Posterior cingulate gyrus (tissue), 11 donors: Measurements from ENCODE around the gene NT5C1B.

ENCODE experiments used
- DNase-seq, 10 donors: peaks; one replicate each; pipeline versions ENCODE4 v3.0.0 to v3.0.0-alpha.2; 2020 to 2021; ENCODE audit warnings: mixed read lengths in 3 of 10
- intact Hi-C: fragments of 100-400 bp; cut with DNase I; formaldehyde crosslinking; loops from one replicate; pipeline ENCODE4 v1.15.1; 2023

NT5C1B gene

DNA sequence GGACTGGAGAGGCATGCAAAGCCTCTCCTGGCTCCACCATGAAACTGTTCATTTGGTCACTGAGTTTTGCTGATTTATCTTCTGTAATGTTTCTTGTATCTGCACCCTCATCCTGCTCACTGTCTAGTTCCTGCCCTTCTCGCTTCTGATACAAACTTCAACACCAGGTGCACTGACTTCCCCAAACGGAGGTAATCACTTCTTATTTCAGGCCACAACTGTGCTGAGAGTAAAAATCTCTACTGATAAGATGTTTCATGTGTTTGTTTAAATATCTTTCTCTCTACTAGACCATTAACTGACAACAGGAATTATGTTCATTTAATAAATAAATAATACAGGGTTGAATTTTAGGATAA is 10.9 kb upstream of the NT5C1B start:
- intact Hi-C loops: no loop called here
- DNase-seq: no peak

DNA sequence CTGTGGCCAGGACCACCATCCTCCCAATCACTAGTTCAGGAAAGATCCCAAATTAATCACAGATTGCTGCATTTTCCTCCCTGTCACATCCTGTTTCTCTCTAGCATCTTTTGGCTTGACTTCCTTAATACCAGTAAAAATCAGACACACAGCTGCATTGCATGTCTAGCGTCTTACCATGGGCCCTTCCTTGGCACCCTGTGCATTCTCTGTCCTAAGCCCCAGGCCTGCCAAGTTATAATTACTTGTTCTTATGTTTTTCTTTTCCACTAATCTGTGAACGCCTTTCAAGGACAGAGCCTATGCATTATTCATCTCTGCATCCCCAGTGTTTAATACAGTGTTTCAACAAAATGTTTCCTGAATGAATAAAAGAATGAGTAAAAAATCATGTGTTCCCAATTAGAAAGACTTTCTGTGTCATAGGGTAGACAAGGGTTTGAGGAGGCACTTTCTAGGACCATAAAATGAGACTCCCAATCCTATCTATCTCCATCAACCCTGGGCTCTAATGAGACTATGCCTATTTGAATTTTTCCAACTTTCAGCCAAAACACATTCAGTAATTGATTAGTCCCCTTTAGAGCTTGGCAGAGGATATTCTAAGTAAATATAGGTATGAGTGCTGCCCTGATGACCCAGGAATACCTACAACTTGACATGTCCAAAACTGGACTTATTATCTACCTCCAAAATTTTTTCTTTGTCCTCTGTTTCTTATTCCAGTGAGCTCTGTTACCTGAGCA is 10.3 kb upstream of the NT5C1B start:
- intact Hi-C loops: no loop called here
- DNase-seq: no peak

DNA sequence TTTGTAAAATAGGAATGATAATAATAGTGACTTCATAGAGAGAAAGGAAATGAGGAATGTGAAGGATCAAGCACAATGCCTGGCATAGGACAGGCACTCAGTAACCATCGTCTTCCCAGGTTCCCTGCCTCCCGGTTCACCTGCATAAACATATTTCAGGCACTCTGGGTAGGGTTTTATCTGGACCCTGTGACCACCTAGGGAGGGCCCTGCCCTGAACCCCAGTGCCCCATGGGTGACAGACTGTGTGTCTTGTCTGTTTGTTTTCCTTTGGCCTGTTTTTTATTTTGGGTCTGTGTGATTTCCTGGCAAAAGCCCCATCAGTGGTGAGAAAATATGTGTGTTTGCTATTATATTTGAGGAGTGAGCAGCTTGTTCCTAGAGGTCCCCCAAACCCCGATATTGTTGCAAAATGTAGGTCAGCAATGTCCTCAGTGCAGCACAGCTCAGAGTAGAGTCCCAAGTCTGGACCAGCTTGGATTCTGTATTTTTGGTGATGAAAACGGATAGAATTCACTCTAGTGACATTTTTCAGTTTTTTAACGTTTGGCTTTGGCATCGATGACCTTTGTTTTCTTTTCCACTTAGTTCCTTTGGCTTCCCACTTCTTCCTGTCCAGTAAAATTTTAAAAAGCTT is 9.6 kb upstream of the NT5C1B start:
- intact Hi-C loops: no loop called here
- DNase-seq: no peak

DNA sequence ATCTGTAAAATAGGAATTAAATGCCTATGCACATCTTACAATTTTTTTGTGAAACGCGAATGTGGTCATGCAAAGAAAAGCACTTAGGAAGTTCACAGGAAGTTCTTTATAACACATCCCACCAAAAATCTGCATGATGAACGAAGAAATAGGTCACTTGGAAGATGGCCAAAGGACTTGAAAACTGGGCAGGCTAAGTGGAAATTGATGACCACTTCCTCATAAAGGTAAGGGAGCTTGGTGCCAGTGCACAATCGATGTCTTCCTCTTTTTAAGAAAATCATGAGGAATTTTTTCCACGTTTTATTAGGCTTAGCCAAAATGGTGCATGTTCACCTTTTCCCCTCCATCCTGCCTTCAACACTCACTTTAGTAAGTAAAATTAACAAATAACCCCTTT is 8.2 kb upstream of the NT5C1B start:
- no peak for DNase-seq
- intact Hi-C loops: no loop called here

DNA sequence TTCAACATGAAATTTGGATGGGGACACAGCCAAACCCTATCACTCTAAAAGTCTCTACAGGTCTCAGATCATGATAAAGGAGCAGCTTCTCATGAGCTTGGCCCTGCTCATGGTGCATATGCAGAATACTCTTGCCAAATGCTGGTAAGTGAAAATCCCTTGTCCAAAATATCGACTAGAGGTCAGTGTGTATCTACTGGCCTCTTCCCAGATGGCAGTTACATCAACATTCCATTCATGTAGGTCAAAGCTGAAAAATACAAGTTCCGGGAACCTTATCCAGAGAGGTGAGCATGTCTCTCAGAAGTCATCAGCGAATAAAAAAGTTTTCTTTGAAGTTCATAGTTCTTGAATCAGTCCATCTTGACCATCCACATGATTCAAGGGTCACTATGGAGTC is 7.6 kb upstream of the NT5C1B start:
- DNase-seq: no peak
- intact Hi-C loops: no loop called here

DNA sequence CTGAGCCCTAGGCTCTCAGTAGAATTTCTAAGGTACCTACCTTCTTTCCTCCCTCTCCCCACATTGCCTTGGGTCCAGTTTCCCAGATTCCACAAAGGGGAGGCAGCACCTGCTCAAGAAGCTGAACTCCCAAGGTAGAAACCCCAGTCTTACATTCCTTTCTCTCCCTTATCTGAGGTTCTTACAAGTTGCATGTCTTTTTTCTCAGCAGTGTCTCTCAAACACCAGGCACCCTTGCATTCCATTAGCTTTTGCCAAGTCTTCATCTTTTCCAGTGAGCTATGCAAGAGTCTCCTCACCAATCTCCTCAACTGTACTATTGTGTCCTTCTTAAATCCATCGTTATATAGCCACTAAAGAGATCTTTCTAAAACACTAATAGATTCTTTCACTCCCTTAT is 4.1 kb upstream of the NT5C1B start:
- no peak for DNase-seq
- intact Hi-C loops: no loop called here

DNA sequence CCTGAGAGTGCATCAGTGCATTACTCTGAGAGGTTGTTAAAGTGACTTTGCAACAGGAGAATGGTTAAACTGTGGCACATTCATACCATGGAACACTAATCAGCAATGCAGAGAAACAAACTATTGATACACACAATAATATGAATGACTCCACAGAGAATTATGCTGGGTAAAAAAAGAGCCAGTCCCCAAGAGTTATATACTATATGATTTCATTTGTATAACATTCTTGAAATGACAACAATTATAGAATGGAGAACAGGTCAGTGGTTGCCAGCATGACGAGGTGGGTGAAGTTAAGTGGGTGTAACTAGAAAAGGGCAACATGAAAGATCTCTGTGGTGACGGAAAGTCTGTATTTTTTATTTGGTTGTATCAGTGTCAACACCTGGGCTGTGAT is 3.0 kb upstream of the NT5C1B start:
- intact Hi-C loops: no loop called here
- no peak for DNase-seq

DNA sequence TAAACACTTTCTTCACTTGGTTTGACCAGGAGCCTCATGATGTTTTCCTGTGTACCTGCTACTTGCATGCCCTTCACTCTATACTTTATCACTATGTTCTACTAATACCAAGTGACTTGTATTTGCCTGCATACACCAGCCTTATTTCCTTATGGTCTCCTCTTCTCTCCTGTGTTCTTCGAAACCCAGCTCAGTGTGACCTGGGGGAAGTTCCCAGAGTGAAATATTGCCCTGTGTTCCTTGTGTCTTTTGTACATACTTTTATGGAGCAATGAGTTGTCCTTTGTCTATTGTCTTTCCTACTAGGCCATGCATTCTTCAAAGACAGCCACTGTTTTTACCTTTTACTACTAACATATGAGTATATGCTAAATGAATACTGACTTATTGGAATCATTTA is 567 bp downstream of the NT5C1B start:
- DNase-seq: no peak
- intact Hi-C loops: no loop called here

DNA sequence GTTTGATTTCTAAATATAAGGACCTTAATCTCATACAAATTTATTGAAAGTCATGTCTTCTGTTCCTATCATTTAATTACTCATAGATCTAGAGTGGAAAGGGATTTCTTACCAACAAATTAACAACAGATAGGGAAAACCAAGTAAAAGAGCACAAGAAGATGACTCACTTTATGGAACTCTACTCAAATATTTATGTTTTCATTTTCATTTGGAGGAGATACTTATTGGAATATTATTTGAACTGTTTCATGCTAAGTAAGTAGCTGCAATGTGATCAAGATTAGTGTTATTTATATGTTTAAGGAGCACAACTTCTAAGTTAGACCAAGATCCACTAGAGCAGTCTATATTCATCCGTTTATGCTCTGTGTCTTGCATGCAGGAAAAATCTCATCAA is 1.3 kb downstream of the NT5C1B start:
- DNase-seq: no peak
- intact Hi-C loops: no loop called here

DNA sequence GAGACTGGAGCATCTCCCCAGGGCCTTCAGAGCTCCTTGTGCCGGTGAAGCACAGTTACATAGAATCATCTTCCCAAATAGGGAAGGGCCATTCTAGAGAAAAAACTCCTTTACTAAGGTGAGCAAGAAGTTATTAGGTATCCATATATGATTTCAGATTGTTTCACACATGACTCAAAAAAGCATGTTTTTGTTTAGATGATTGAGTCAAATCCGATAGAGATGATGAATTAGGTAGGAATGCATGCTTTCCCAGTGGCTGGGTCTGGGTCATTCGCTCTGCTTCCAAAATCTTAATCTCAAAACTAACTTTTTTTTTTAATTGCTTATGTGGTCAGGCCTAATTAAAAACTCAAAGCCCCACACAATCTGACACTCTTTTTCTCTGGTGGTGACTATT is 3.8 kb downstream of the NT5C1B start:
- no peak for DNase-seq
- intact Hi-C loops: no loop called here

DNA sequence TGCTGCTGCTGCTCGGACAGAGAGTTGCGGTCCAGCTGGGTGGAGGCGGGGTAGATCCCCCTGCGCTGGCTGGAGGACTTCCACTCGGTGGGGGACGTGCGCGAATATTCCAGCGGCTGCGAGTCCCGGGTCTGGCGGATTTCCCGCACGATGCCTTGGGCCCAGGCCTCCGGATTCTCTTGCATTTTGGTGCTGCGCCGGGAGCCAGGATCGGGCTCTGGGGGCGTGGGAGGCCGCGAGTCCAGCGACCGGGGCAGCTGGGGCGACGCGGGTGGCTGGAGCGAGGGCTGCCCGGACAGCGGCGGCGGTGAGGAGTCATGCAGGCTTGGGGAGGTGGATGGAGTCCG is 4.8 kb downstream of the NT5C1B start:
- DNase-seq: peak in 3 of 10 donors; percentile 63 to 71 (median 67)
- intact Hi-C loops: no loop called here

DNA sequence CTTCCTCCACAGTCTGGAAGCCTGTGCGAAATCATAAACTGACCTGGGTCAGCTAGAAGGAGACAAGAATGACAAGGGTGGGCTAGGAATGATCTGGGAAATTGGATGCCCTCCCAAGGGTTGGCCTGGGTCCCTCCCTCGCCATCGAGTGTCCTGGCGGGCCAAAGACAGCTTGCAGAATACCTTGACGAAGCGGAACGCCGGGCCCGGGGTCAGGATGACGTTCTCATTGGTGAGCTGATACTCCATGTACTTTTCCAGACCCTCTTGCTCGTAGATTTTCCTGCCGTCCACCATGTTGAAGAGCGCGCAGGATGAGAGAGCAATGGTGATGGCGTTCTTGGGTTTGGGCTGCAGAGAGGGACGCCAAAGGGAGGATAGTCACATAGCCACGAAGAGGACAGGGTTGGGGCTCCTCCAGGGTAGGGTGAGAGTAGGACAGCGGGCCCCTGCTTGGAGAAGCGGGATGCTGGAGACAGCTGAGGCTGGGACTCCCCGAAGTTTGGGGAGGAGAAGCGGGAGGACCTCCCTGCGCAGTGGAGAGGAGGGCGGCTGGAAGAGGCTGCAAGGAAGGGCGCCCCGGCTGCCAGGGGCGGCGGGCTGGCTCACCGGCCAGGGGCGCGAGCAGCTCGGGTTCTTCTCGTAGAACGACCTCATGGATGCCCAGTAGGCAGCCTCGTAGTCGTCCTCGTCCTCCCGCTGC is 5.3 kb downstream of the NT5C1B start:
- intact Hi-C loops: no loop called here

DNA sequence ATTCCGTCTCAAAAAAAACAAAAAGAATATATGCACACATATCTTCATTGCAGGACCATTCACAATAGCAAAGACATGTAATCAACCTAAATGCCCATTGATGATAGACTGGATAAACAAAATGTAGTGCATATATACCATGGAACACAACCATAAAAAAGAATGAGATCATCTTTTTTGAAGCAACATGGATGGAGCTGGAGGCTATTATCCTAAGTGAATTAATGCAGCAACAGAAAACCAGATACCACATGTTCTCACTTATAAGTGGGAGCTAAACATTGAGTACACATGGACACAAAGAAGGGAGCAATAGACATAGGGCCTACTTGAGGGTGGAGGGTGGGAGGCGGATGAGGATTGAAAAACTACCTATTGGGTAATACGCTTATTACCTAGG is 8.8 kb downstream of the NT5C1B start:
- no peak for DNase-seq
- intact Hi-C loops: no loop called here

More for the DNA sequence above, 5.3 kb downstream of the NT5C1B start:
- DNase-seq: peak in 3 of 10 donors; percentile 75 to 81 (median 80)

DNA sequence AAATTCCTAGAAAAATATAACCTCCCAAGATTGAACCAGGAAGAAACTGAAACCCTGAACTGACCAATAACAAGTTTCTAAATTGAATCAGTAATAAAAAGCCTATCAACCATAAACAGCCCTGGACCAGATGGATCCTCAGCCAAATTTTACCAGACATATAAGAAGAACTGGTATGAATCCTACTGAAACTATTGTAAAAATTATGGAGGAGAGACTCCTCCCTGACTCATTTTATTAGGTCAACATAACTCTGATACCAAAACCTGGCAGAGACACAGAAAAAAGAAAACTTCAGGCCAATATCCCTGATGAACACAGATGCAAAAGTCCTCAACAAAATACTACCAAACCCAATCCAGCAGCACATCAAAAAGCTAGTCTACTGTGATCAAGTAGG is 11.3 kb downstream of the NT5C1B start:
- DNase-seq: no peak
- intact Hi-C loops: no loop called here

DNA sequence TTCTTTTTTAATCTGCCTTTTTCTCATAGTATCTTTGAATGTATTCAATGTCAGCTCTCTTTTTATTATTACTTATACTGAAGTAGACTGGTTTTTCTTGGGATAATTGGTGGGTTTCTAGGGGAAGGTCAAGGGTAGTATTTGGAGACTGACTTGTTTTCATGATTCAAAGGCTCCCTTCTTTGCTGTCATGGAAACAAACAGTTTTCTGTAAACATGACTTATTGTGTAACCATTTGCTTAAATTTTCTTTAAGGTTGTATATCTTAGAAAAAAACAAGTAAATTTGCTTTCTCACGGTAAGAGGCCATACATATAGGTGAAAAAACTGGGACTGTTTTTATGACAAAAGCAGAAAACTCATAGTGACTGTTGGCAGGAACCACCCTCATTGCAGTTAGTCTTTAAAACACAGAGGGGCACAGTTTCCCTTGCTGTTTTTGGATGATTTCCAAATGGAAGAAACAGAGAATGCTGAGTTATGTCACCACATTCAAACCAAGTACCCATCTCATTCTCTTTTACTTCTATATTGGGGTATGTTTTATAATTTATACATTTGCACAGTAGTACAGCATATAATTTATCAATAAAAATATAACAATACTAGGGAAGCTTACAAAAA is 23.1 kb downstream of the NT5C1B start:
- no peak for DNase-seq
- intact Hi-C loops: no loop called here

DNA sequence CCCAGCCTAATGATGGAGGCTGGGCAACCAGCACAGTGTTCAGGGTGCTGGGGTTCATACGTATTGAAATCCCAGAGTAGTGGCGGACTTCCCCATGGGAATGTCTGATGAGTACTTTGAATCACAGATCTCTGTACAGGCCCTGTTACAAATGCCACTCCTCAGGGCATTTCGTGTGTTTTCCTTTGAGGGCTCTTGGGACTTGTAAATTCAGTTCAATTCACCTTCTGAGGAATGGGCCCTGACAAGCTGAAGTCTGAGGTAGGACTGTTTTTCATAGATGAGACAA is 28.6 kb downstream of the NT5C1B start:
- intact Hi-C loops: loop anchor here (5.0 kb wide), 1 partner anchor 1342 kb away; the partner anchor contains the start of gene TTC32
- no peak for DNase-seq

DNA sequence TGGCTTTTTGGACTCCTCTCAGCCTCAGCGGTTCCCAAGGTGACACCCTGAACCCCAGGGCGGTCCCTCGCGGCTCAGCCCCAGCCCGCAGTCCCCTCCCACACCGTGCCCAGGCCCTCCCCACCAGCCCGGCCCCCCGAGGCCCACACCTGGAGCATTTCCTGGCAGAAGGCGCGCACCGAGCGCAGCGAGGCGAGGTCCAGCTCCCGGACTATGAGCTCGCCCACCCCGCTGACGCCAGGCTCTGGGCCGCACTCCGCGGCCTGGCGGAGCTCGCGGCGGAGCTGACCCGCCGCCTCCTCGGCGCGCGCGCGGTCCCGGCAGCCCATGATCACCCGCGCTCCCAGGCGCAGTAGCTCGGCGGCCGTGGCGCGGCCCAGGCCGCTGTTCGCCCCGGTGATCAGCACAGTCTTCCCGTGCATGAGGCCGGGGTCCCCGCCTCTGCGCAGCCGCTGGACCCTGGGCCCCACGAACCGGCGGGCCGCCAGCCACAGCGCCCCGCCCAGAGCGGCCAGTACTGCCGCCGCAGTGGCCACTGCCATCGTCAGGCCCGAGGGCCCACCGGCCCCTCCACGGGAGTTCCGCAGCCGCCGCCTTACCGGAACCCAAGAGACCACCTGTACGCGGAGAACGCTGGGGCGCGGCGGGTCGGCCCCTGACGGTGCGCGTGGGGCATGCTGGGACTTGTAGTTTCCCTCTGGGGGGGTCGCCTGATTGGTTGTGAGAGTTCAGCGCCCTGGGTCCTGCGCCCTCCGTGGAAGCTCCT is 29.2 kb downstream of the NT5C1B start, which contains the start of gene RDH14:
TSS of gene RDH14 (minus strand) at position 623 of the 766 bp plus-strand sequence. CDS start at position 542, 81 bp downstream.
- DNase-seq: peak; percentile 93 to 99 (median 96)
- intact Hi-C loops: loop anchor here (5.0 kb wide), 1 partner anchor 1342 kb away; the partner anchor contains the start of gene TTC32

DNA sequence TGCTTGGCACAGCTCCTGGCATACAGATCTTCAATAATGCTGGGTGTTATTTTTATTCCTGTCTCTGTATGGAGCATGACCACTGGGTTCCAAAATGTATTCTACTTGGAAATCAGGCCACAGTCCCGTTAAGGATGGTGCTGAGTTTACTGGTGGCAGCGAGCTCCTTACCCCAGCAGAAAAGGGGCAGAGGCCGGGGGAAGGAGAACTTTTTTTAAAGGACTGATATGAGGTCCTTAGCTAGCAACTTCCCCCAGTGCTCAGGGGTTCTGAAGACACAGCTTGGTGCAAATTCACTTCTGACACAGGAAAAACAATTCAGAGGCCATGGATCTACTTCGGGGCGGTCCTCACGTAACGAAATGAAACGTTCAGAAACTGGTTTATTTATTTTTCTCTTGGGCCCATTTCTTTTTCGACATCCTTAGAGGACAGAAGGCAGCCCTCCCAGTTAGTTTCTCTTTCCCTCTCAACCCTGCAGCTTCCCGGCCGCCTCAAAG is 29.8 kb downstream of the NT5C1B start:
- peak in 2 of 10 donors; percentile 15 to 65 for DNase-seq
- intact Hi-C loops: loop anchor here (5.0 kb wide), 1 partner anchor 1343 kb away; the partner anchor contains the start of gene TTC32

DNA sequence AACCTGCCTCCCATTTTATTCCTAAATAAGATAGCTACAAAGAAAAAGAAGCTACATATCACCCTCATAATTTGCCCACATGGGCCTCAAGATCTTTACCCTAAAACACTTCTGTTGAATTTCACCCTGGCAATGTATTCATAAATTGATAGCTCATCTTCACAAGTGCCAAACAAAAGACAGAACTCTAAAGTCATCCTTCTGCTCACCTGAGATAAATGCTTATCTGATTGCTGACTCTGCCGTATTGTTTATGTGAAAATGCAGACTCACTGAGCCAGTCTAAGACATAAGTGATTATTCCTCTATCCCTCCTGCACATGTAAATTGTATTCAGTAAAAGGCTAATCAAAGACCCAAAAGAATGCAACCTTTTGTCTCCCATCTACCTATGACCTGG is 30.9 kb downstream of the NT5C1B start:
- intact Hi-C loops: no loop called here
- DNase-seq: no peak

DNA sequence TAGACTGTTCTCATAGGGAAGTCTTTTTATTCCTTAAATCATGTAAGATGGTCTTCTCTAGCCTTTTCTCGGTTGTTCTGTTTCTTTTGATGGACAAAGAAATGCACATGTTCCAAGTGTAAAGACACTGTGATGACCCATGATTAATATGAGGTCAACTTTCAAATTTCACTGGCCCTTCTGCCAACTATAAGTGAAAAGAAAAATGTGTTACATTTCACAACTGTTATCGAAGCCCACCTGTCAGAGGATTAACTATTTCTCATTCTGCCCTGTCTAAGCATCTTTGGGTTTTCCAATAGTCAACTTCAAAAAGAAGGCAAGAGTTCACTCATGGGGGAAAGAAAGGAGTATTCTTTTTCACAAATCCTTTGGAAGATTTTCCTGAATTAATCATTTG is 32.2 kb downstream of the NT5C1B start:
- DNase-seq: no peak
- intact Hi-C loops: no loop called here
